ENCODE measurements around the gene IP6K1. TPM values are rescaled to one million over a fixed set of nuclear protein-coding genes. Genes with fewer than 3 reads are reported as not detected.

Gene IP6K1
- total and polyA plus RNA-seq, 10 of the 15 experiments (the other 5 are each of a cell fraction or from before 2014, with no cell fraction given): 1.3 to 30.6 (median 18.2) TPM

DNA sequence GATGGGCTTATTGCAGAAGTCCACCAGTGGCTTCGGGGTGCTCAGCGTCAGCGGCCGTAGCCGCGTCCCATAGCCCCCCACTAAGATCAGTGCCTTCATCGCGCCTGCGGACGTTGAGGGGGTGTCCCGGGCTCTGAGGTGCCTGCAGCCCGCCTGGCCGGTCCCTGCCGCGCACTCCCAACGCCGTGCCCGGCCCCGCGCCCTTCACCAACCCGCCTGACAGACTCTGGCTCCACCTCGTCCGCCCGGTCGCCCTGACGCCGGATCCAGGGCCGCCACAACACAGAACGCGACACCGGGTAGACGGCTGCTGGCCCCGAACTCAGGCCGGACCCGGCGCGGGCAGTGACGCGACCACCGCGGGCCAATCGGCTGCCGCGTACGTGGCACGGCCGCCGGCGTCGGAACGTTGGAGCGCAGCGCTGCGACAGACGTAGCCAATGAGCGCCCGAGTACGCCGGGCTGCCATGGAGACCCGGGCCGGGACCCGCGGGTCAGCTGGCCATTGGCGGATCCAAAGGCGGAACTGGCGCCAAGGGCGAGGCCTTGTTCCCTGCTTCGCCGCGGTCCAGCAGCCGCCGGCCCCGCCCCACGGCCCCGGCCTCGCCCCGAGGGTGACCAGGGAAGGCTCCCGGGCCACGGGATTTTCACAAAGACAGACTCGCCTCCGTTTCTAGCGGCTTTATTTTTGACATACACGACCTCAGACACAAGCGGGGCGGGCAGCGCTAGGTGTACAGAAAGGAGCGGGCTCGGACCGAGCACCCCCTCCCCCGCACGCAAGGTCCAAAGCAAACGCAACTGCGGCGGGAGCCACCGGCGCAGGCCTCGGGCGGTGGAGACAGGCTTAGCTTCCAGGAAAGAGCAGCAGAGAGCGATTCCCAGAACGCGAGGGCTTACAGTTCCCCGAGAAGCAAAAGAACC lies 62.5 kb downstream of the IP6K1 start, which contains the start of gene GMPPB:
Gene GMPPB, minus strand, starts transcription at position 324 of the 924 bp plus-strand sequence. Its CDS starts 225 bp downstream, at position 99.
- ChIA-PET RAD21 (ENCODE audit: unreplicated experiment) (no interaction called here), POLR2A (interaction anchor here (0.5 to 0.9 kb wide), 4 partner anchors 11 to 167 kb away, joined by 3 read pairs; no protein-coding TSS in a partner anchor), CTCF (interaction anchor here (0.6 to 1.7 kb wide), 4 partner anchors 24 to 184 kb away, joined by 3 to 8 read pairs (median 4); no protein-coding TSS in a partner anchor), SMC1A (ENCODE audit: uncharacterized antibody, unreplicated experiment) (interaction anchor here (1.8 kb wide), 1 partner anchor 82 kb away, joined by 5 read pairs; no protein-coding TSS in a partner anchor)
- Histone ChIP-seq H3K79me2 (ENCODE audit: control insufficient read depth, insufficient read depth, low read length) (peaks cover 20% of the 10 kb centered on the region), H4K20me1 (ENCODE audit: control insufficient read depth, insufficient read depth) (no peaks in the 10 kb centered on the region), H3K27ac (ENCODE audit: control insufficient read depth, insufficient read depth) (peak within 1 kb of the TSS; percentile 93), H3K4me2 (ENCODE audit: control insufficient read depth, insufficient read depth) (peak within 1 kb of the TSS; percentile 91), H3K36me3 (ENCODE audit: control insufficient read depth in 2 of 2, insufficient read depth in 2 of 2, low read length in 1 of 2) (peaks cover 3 to 23% of the 10 kb centered on the region in 2 experiments), H3K4me3 (peak within 1 kb of the TSS; percentile 87), H3K4me1 (ENCODE audit: control insufficient read depth, insufficient read depth, low read length) (peaks cover 19% of the 10 kb centered on the region), H2AFZ (ENCODE audit: control insufficient read depth, low read depth, low read length) (peak within 1 kb of the TSS; percentile 61), H3K9ac (ENCODE audit: control insufficient read depth, insufficient read depth, low read length) (peak within 1 kb of the TSS; percentile 100), H3K27me3 (replicated peaks in 1 of 2; ENCODE audit: control insufficient read depth in 2 of 2, insufficient read depth in 2 of 2, low read length in 1 of 2) (no peaks in the 10 kb centered on the region), H3K9me3 (replicated peaks; ENCODE audit: control insufficient read depth, insufficient read depth, low read length) (no peaks in the 10 kb centered on the region)
- in situ Hi-C loops (cut with MboI) (no loop called here), intact Hi-C loops (cut with micrococcal nuclease; ENCODE audit: unreplicated experiment) (loop anchor here (5.0 kb wide), 2 partner anchors 63 to 113 kb away; partner anchors contain the start of gene IP6K1)
- ATAC-seq: peak; percentile 90
- DNase-seq (ENCODE audit: low read depth, low spot score): peak; percentile 78
- WGBS (ENCODE audit: insufficient coverage, insufficient replicate concordance, low lambda C conversion rate, missing lambda C conversion rate): under 1% methylated on average over 91 of the region's 102 CpGs
- peak; percentile 91 for FAIRE-seq
- BruUV-seq (replicated peaks): TSS peak; percentile 96
- TF ChIP-seq RBBP5 (conservative IDR thresholded peaks at IDR 0.05): no peak
- TF ChIP-seq DPF2 (IDR thresholded peaks at IDR 0.05): peak; percentile 60; the same call in 1 of the 2 replicates
- no peak for TF ChIP-seq ZNF24 (IDR thresholded peaks at IDR 0.05)
- TF ChIP-seq CBX3 (IDR thresholded peaks at IDR 0.05; ENCODE audit: borderline replicate concordance, low read depth): no peak
- TF ChIP-seq BMI1 (IDR thresholded peaks at IDR 0.05; ENCODE audit: borderline replicate concordance): peak; percentile 88; the same call in 1 of the 2 replicates
- TF ChIP-seq CBFB (IDR thresholded peaks at IDR 0.05; ENCODE audit: low read depth): 0 out of 2 replicates have a peak, but pooled peaks have one; percentile 10
- TF ChIP-seq EP300 (IDR thresholded peaks at IDR 0.05; ENCODE audit: borderline replicate concordance in 1 of 2, control insufficient read depth in 1 of 2, low read depth in 2 of 2, low read length in 2 of 2): no peak
- no peak for TF ChIP-seq HDAC2 (IDR thresholded peaks at IDR 0.05)
- TF ChIP-seq ASH2L (IDR thresholded peaks at IDR 0.05; ENCODE audit: borderline replicate concordance, low read depth): no peak
- peak; percentile 88 for TF ChIP-seq SIN3A (IDR thresholded peaks at IDR 0.05; ENCODE audit: low read depth, low read length)
- TF ChIP-seq RELB (IDR thresholded peaks at IDR 0.05; ENCODE audit: low read depth): peak; percentile 59; the same call in 1 of the 2 replicates
- TF ChIP-seq, protein P1, sequence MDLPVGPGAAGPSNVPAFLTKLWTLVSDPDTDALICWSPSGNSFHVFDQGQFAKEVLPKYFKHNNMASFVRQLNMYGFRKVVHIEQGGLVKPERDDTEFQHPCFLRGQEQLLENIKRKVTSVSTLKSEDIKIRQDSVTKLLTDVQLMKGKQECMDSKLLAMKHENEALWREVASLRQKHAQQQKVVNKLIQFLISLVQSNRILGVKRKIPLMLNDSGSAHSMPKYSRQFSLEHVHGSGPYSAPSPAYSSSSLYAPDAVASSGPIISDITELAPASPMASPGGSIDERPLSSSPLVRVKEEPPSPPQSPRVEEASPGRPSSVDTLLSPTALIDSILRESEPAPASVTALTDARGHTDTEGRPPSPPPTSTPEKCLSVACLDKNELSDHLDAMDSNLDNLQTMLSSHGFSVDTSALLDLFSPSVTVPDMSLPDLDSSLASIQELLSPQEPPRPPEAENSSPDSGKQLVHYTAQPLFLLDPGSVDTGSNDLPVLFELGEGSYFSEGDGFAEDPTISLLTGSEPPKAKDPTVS (IDR thresholded peaks at IDR 0.05; ENCODE audit: low read depth, low read length): no peak
- TF ChIP-seq ZNF274 (IDR thresholded peaks at IDR 0.05; ENCODE audit: insufficient read depth, insufficient read length): no peak
- 0 out of 2 replicates have a peak, but pooled peaks have one; percentile 6 for TF ChIP-seq TCF3 (IDR thresholded peaks at IDR 0.05; ENCODE audit: borderline replicate concordance, insufficient read depth, low read depth, low read length)
- TF ChIP-seq, protein P2, sequence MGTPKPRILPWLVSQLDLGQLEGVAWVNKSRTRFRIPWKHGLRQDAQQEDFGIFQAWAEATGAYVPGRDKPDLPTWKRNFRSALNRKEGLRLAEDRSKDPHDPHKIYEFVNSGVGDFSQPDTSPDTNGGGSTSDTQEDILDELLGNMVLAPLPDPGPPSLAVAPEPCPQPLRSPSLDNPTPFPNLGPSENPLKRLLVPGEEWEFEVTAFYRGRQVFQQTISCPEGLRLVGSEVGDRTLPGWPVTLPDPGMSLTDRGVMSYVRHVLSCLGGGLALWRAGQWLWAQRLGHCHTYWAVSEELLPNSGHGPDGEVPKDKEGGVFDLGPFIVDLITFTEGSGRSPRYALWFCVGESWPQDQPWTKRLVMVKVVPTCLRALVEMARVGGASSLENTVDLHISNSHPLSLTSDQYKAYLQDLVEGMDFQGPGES (IDR thresholded peaks at IDR 0.05): peak; percentile 75
- TF ChIP-seq ATF7 (IDR thresholded peaks at IDR 0.05; ENCODE audit: low read depth): no peak
- peak; percentile 62 for TF ChIP-seq MXI1 (IDR thresholded peaks at IDR 0.05; ENCODE audit: low read depth, low read length)
- TF ChIP-seq EED (IDR thresholded peaks at IDR 0.05; ENCODE audit: low read depth): no peak
- TF ChIP-seq SUPT20H (IDR thresholded peaks at IDR 0.05; ENCODE audit: borderline replicate concordance, control insufficient read depth, low read depth, low read length): no peak
- no peak for TF ChIP-seq PAX8 (IDR thresholded peaks at IDR 0.05)
